ENCODE data around the gene BCL2L1.
"Not testable (repeated sequence)": the region's sequence is repeated elsewhere in the genome, so short reads cannot be mapped to it uniquely, and the experiment has no call there.

BCL2L1 gene

GRCh38 chr20:31623123-31623505, 99.6 kb downstream of the BCL2L1 start:
- not testable (repeated sequence) for H3K27me3 ChIP-seq (ENCODE audit: control insufficient read depth in 1 of 2, insufficient read depth in 2 of 2, low read length in 2 of 2); H3K4me3 ChIP-seq (ENCODE audit: low read depth in 1 of 2, low read length in 2 of 2); H3K36me3 ChIP-seq (ENCODE audit: insufficient read depth, low read length); H3K9me3 ChIP-seq (ENCODE audit: low read length); H3K4me1 ChIP-seq (ENCODE audit: insufficient read depth, low read length); H3K27ac ChIP-seq (ENCODE audit: low read depth, low read length); H3K9ac ChIP-seq (ENCODE audit: low read length)

GRCh38 chr20:31620246-31620645, 102.4 kb downstream of the BCL2L1 start:
- H3K27me3 ChIP-seq (ENCODE audit: control insufficient read depth in 1 of 2, insufficient read depth in 2 of 2, low read length in 2 of 2), result no peaks in the 10 kb centered on the region
- H3K4me3 ChIP-seq (ENCODE audit: low read depth in 1 of 2, low read length in 2 of 2), result no peak overlapping the region
- no peak overlapping the region for H3K27ac ChIP-seq (ENCODE audit: low read depth, low read length)
- no peaks in the 10 kb centered on the region for H3K4me1 ChIP-seq (ENCODE audit: insufficient read depth, low read length)
- no peaks in the 10 kb centered on the region for H3K9me3 ChIP-seq (ENCODE audit: low read length)
- H3K36me3 ChIP-seq (ENCODE audit: insufficient read depth, low read length), result no peaks in the 10 kb centered on the region
- H3K9ac ChIP-seq (ENCODE audit: low read length), result no peak overlapping the region

GRCh38 chr20:31617432-31618104, 105.1 kb downstream of the BCL2L1 start:
- no peak overlapping the region for H3K9ac ChIP-seq (ENCODE audit: low read length)
- H3K27ac ChIP-seq (ENCODE audit: low read depth, low read length), result no peak overlapping the region
- no peak overlapping the region for H3K4me3 ChIP-seq (ENCODE audit: low read depth in 1 of 2, low read length in 2 of 2)
- H3K36me3 ChIP-seq (ENCODE audit: insufficient read depth, low read length), result no peaks in the 10 kb centered on the region
- no peaks in the 10 kb centered on the region for H3K27me3 ChIP-seq (ENCODE audit: control insufficient read depth in 1 of 2, insufficient read depth in 2 of 2, low read length in 2 of 2)
- no peaks in the 10 kb centered on the region for H3K4me1 ChIP-seq (ENCODE audit: insufficient read depth, low read length)
- no peaks in the 10 kb centered on the region for H3K9me3 ChIP-seq (ENCODE audit: low read length)

GRCh38 chr20:31615416-31615815, 107.3 kb downstream of the BCL2L1 start:
- no peak overlapping the region for H3K9ac ChIP-seq (ENCODE audit: low read length)
- H3K27ac ChIP-seq (ENCODE audit: low read depth, low read length), result no peak overlapping the region
- H3K4me3 ChIP-seq (ENCODE audit: low read depth in 1 of 2, low read length in 2 of 2), result no peak overlapping the region
- H3K4me1 ChIP-seq (ENCODE audit: insufficient read depth, low read length), result no peaks in the 10 kb centered on the region
- no peaks in the 10 kb centered on the region for H3K9me3 ChIP-seq (ENCODE audit: low read length)
- H3K36me3 ChIP-seq (ENCODE audit: insufficient read depth, low read length), result no peaks in the 10 kb centered on the region
- no peaks in the 10 kb centered on the region for H3K27me3 ChIP-seq (ENCODE audit: control insufficient read depth in 1 of 2, insufficient read depth in 2 of 2, low read length in 2 of 2)
